Measurements from ENCODE around the gene ERFL.

ERFL gene

GRCh38 chr19:41928221-41928683 is at the start of gene ERFL:
Gene ERFL, minus strand, starts transcription at chr19:41928449. Its CDS starts 15,530 bp downstream, at chr19:41912919.
- no peak for DNase-seq (ENCODE audit: low spot score)

GRCh38 chr19:41977916-41978315 is 49.7 kb upstream of the ERFL start:
- no peak for DNase-seq (ENCODE audit: low spot score)

GRCh38 chr19:41974652-41975051 is 46.4 kb upstream of the ERFL start:
- DNase-seq (ENCODE audit: low spot score): no peak

- DNase-seq (ENCODE audit: low spot score): no peak
Observed at GRCh38 chr19:41971363-41971762, 43.1 kb upstream of the ERFL start.

GRCh38 chr19:41969772-41970458 is 41.7 kb upstream of the ERFL start:
- no peak for DNase-seq (ENCODE audit: low spot score)

DNA sequence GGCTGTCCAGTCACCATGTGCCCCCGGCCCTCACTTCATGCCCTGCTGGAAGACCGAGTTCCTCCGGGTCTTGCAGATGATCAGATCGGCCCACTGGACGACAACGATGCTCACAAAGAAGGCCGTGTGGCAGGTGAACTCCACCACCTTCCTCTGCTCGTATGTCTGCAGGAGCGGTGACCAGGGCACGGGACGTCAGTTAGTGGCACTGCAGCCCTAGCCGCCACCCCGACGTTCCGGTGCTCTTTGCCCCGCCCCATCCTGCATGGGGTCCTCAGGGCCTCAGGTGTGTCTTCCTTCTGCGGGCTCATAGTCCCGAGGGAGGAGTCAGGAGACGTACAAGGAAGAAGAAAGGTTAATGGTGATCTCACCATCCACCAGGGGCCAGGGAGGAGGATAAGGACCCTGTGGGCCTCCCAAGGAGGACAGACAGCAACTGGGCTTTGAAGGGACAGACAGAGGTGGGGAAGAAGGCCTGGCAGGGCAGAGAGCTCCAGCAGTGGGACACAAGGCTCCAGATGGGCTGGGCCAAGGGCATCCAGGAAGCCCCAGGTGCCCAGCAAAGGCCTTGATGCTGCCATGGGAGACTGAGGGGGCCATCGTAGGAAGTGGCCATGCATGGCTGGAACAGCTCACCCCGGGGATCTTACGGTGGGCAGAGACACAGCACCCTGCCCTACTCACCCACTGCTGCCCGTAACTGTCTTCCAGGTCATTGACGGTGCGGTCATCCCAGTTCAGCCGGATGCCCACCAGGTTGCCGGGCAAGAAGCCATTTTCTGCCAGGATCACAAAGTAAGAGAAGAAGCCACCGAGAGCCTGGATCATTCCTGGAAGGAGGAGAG is 40.7 kb upstream of the ERFL start:
- DNase-seq (ENCODE audit: low spot score): no peak

DNA sequence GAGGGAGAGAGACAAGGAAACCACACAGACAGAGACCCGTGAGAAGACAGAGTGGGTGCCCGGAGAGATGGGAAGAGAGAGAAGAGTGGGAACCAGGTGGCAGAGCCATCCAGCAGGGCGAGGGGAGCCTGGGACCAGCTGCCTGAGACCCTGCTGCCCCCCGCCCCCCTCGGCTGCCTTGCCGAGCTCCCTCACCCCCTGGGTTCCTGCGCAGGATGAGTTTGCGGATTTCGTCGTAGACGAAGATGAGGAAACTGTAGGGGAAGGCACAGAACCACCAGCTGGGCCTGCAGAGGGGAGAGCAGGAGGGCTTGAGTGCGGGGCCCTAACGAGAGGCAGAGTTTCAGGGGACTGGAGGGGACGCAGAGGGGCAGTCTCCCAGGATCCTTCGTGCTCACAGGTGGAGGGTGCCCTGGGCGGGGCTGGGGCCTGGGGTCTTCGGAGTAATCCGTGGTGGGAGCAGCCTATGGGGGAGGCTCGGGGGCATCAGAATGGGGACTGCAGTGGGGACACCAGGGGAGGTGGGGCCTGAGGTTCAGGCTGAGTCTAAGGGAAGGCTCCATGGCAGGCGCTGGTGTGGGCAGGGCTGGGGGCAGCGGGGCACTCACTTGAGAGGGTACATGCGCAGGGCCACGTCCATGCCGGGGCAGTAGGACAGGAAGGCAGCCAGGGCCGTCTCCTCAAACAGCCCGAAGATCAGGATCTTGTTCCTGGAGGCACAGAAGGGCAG is 39.0 kb upstream of the ERFL start:
- DNase-seq (ENCODE audit: low spot score): no peak

GRCh38 chr19:41965106-41965505 is 36.9 kb upstream of the ERFL start:
- DNase-seq (ENCODE audit: low spot score): no peak

DNA sequence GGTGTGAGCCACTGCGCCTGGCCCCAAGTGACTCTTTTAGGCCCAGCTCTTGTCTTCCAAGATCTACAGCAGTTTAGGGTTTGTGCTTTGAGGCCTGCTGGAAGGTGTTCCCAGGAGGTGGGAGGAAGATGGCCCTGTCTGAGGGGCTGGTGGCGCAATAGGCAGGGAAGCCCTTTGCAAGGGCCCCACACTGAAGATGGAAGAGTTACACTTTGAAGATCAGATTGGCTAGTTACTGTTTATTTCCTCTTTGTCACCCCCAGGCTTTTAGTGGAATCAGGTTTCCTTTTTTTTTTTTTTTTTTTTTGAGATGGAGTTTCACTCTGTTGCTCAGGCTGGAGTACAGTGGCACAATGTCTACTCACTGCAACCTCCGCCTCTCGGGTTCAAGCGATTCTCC is 32.7 kb upstream of the ERFL start:
- DNase-seq (ENCODE audit: low spot score): no peak

GRCh38 chr19:41959056-41960053 is 31.1 kb upstream of the ERFL start, which contains the start of gene RABAC1:
Gene RABAC1, minus strand, starts transcription at chr19:41959321. Its CDS starts 29 bp downstream, at chr19:41959292.
- DNase-seq (ENCODE audit: low spot score): peak; percentile 91

GRCh38 chr19:41958367-41959055 is 30.3 kb upstream of the ERFL start:
- peak; percentile 34 for DNase-seq (ENCODE audit: low spot score)

DNA sequence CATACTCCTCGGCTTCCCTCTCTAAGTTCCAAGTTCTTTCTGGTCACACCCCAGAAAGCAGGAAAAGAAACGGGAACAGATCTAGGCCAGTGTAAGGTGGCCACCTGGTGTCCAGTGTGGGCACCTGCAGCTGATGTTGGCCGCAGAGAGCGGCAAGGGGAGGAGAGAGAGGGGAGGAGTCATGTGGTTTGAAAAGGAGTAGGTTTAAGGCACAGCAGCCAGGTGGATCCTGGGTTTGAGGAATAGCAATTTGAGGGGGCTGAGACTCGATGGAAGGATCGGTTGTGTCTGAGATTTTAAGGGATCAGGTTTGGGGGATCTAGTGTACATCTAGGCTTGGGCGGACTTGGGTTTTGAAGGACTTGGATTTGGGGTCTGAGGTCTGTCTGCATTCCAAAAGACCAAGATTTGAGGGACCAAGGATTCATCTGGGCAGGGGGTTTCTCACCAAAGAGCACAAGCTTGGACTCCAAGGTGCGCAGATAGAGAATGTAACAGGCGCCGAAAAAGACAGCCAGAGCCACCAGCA is 29.7 kb upstream of the ERFL start:
- peak; percentile 53 for DNase-seq (ENCODE audit: low spot score)

GRCh38 chr19:41957161-41957837 is 29.1 kb upstream of the ERFL start:
- no peak for DNase-seq (ENCODE audit: low spot score)

DNA sequence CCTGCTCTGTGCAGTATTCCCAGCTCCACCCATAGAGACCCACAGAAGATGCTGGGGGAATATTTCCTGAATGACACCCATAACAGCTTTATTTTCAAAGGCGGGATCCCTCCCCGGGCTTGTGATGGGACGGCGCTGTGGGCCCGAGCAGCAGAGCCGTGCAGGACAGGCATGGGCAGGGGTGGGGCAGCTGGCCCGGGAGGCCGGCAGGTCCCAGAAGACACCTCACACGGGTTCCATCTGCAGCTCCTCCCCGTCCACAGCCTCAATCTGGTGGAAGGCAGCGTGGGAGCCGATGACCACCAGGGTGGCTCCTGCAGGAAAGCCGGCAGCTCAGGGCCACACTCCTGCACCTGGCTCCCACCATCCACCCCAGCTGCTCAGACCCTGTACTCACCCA is 28.4 kb upstream of the ERFL start:
- DNase-seq (ENCODE audit: low spot score): no peak

- DNase-seq (ENCODE audit: low spot score): no peak
Observed at GRCh38 chr19:41955521-41955920, 27.3 kb upstream of the ERFL start.

- DNase-seq (ENCODE audit: low spot score): peak; percentile 60
Observed at GRCh38 chr19:41951686-41952172, 23.5 kb upstream of the ERFL start.

GRCh38 chr19:41947091-41947490 is 18.8 kb upstream of the ERFL start:
- DNase-seq (ENCODE audit: low spot score): no peak

- no peak for DNase-seq (ENCODE audit: low spot score)
Observed at GRCh38 chr19:41945135-41945766, 17.0 kb upstream of the ERFL start.

GRCh38 chr19:41944336-41944735 is 16.1 kb upstream of the ERFL start:
- DNase-seq (ENCODE audit: low spot score): no peak

Data from globus pallidus (tissue), 1 donor.